D721Med (cell line): Measurements from ENCODE around the gene AFMID.

Experiments used
- DNase-seq: peaks from one replicate; pipeline ENCODE4 v3.0.0; 2011; ENCODE audit warnings: low spot score; ENCODE audit not compliant: insufficient read length
- FAIRE-seq: peaks from 2 replicates; lab custom pipeline; 2011; peaks lifted over from hg19 to GRCh38; lab: Jason Lieb, UNC
- CTCF ChIP-seq: IDR thresholded peaks from 2 replicates; pipeline ENCODE4 v1.5.1; 2012; ENCODE audit warnings: mild to moderate bottlenecking, control low read depth; ENCODE audit not compliant: insufficient read depth; ENCODE audit errors: missing control alignments

The AFMID gene

GRCh38 chr17:78247304-78247703 lies 60.1 kb downstream of the AFMID start:
- DNase-seq (no peak), FAIRE-seq (no peak)
- no peak for TF ChIP-seq CTCF

- no peak for TF ChIP-seq CTCF
- DNase-seq (no peak), FAIRE-seq (no peak)
These were observed 61.1 kb downstream of the AFMID start for GRCh38 chr17:78248051-78248914.

GRCh38 chr17:78249074-78249817 lies 62.1 kb downstream of the AFMID start:
- no peak for FAIRE-seq
- TF ChIP-seq CTCF, result no peak

GRCh38 chr17:78249818-78250806 lies 63.0 kb downstream of the AFMID start:
- no peak for TF ChIP-seq CTCF
- DNase-seq (no peak), FAIRE-seq (no peak)

More at GRCh38 chr17:78249074-78249817, 62.1 kb downstream of the AFMID start:
- DNase-seq, result no peak

- DNase-seq (peak; percentile 99), FAIRE-seq (no peak)
- TF ChIP-seq CTCF, result peak; percentile 99
These were observed 64.0 kb downstream of the AFMID start for GRCh38 chr17:78250891-78251772.

GRCh38 chr17:78251773-78252103 lies 64.6 kb downstream of the AFMID start:
- no peak for DNase-seq
- TF ChIP-seq CTCF, result no peak
- FAIRE-seq, result no peak
